ENCODE data around the gene SMIM14.

GRCh38 chr4:39596971-39597370, 41.7 kb downstream of the SMIM14 start:
- no peak for TF ChIP-seq POLR2AphosphoS5 (IDR thresholded peaks at IDR 0.05; ENCODE audit: low read depth, low read length)
- TF ChIP-seq SPI1 (IDR thresholded peaks at IDR 0.05; ENCODE audit: low read depth, low read length) = no peak
- no peak for TF ChIP-seq TAF1 (IDR thresholded peaks at IDR 0.05; ENCODE audit: low read depth, low read length)
- TF ChIP-seq POLR2A (IDR thresholded peaks at IDR 0.05; ENCODE audit: low read depth, low read length) = no peak
- TF ChIP-seq PAX5 (IDR thresholded peaks at IDR 0.05; ENCODE audit: insufficient read depth, low read length, severe bottlenecking) = no peak
- TF ChIP-seq POU2F2 (IDR thresholded peaks at IDR 0.05; ENCODE audit: low read depth, low read length) = no peak
